ENCODE data around the gene ALX1.

Gene ALX1

DNA sequence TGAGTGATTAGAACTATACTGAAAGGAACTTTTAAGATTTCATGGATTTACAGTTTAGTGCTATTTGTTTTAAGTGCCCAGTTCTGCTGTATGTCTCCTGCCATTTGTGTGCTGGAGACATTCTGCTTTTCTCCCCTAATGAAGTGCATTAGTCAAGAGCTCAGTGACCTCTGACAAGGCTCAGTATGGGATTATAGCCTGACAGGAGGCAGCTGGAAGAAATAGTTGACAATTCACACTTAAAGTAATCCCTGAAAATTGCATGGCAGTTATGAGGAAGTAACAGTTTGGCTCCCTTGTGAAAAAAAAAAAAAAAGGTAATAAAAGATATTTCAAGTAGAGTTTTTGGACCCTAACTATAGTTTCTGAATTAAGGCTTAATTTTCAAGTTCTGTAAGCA lies 70.3 kb downstream of the ALX1 start:
- H4K20me1 ChIP-seq (ENCODE audit: control insufficient read depth, insufficient read depth, low read depth, low read length): no peaks in the 10 kb centered on the region
- H3K36me3 ChIP-seq (ENCODE audit: control insufficient read depth, low read length): no peaks in the 10 kb centered on the region

More for the DNA sequence above, 70.3 kb downstream of the ALX1 start:
- no peaks in the 10 kb centered on the region for H3K9me3 ChIP-seq (ENCODE audit: control insufficient read depth, insufficient read depth, low read length)
- peaks cover under 1% of the 10 kb centered on the region; the same call in 1 of the 2 replicates for H3K27me3 ChIP-seq (ENCODE audit: control insufficient read depth, low read length)
- no peaks in the 10 kb centered on the region for H3F3A ChIP-seq (ENCODE audit: control insufficient read depth, insufficient read depth)
- TF ChIP-seq, protein P1, sequence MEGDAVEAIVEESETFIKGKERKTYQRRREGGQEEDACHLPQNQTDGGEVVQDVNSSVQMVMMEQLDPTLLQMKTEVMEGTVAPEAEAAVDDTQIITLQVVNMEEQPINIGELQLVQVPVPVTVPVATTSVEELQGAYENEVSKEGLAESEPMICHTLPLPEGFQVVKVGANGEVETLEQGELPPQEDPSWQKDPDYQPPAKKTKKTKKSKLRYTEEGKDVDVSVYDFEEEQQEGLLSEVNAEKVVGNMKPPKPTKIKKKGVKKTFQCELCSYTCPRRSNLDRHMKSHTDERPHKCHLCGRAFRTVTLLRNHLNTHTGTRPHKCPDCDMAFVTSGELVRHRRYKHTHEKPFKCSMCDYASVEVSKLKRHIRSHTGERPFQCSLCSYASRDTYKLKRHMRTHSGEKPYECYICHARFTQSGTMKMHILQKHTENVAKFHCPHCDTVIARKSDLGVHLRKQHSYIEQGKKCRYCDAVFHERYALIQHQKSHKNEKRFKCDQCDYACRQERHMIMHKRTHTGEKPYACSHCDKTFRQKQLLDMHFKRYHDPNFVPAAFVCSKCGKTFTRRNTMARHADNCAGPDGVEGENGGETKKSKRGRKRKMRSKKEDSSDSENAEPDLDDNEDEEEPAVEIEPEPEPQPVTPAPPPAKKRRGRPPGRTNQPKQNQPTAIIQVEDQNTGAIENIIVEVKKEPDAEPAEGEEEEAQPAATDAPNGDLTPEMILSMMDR (IDR thresholded peaks at IDR 0.05; ENCODE audit: low read depth, low read length, poor library complexity, severe bottlenecking): no peak
- TF ChIP-seq EZH2phosphoT487 (IDR thresholded peaks at IDR 0.05; ENCODE audit: borderline replicate concordance, low read length): no peak
- no peaks in the 10 kb centered on the region for H3K9me2 ChIP-seq (replicated peaks; ENCODE audit: control insufficient read depth, low read length)
- H3K79me2 ChIP-seq (ENCODE audit: control insufficient read depth, low read length): no peaks in the 10 kb centered on the region
- H3K4me1 ChIP-seq (ENCODE audit: control insufficient read depth, low read length): no peaks in the 10 kb centered on the region
- H3K4me3 ChIP-seq (ENCODE audit: low read length): no peak overlapping the region
- H3K4me2 ChIP-seq (ENCODE audit: low read length): no peak overlapping the region
- H3K27ac ChIP-seq (ENCODE audit: low read depth, low read length): no peak overlapping the region
